Measurements from ENCODE around the gene FUT9. TPM values are rescaled to one million over a fixed set of nuclear protein-coding genes. Genes with fewer than 3 reads are reported as not detected.
A peak's percentile ranks its signal among the peaks of the same experiment; 100 is the strongest.

The FUT9 gene
- polyA plus RNA-seq, 4 donors, result 0.05 to 6.5 (median 4.4) TPM

- DNase-seq (ENCODE audit: low read depth in 4 of 4, low spot score in 3 of 4), result no peak
These were observed 149.0 kb downstream of the FUT9 start for GRCh38 chr6:96164802-96165201.

GRCh38 chr6:96171112-96171511 lies 155.3 kb downstream of the FUT9 start:
- no peak for DNase-seq (ENCODE audit: low read depth in 4 of 4, low spot score in 3 of 4)

- no peak for DNase-seq (ENCODE audit: low read depth in 4 of 4, low spot score in 3 of 4)
These were observed 169.0 kb downstream of the FUT9 start for GRCh38 chr6:96184798-96185197.

- no peak for DNase-seq (ENCODE audit: low read depth in 4 of 4, low spot score in 3 of 4)
These were observed 170.3 kb downstream of the FUT9 start for GRCh38 chr6:96186094-96186493.

- DNase-seq (ENCODE audit: low read depth in 4 of 4, low spot score in 3 of 4), result peak in 1 of 4 donors; percentile 3
These were observed 170.9 kb downstream of the FUT9 start for GRCh38 chr6:96186516-96187195.

- no peak for DNase-seq (ENCODE audit: low read depth in 4 of 4, low spot score in 3 of 4)
These were observed 178.9 kb downstream of the FUT9 start for GRCh38 chr6:96194675-96195074.

- DNase-seq (ENCODE audit: low read depth in 4 of 4, low spot score in 3 of 4), result no peak
These were observed 179.5 kb downstream of the FUT9 start for GRCh38 chr6:96195272-96195671.

GRCh38 chr6:96196633-96197032 lies 180.9 kb downstream of the FUT9 start:
- DNase-seq (ENCODE audit: low read depth in 4 of 4, low spot score in 3 of 4), result no peak

- DNase-seq (ENCODE audit: low read depth in 4 of 4, low spot score in 3 of 4), result no peak
These were observed 181.5 kb downstream of the FUT9 start for GRCh38 chr6:96197241-96197640.

GRCh38 chr6:96202571-96202970 lies 186.8 kb downstream of the FUT9 start:
- DNase-seq (ENCODE audit: low read depth in 4 of 4, low spot score in 3 of 4), result no peak

GRCh38 chr6:96211341-96211740 lies 195.6 kb downstream of the FUT9 start:
- DNase-seq (ENCODE audit: low read depth in 4 of 4, low spot score in 3 of 4), result no peak

- DNase-seq (ENCODE audit: low read depth in 4 of 4, low spot score in 3 of 4), result no peak
These were observed 196.3 kb downstream of the FUT9 start for GRCh38 chr6:96212066-96212465.

- no peak for DNase-seq (ENCODE audit: low read depth in 4 of 4, low spot score in 3 of 4)
These were observed 198.0 kb downstream of the FUT9 start for GRCh38 chr6:96213784-96214183.

GRCh38 chr6:96223695-96224094 lies 207.9 kb downstream of the FUT9 start:
- no peak for DNase-seq (ENCODE audit: low read depth in 4 of 4, low spot score in 3 of 4)

GRCh38 chr6:96227135-96227534 lies 211.4 kb downstream of the FUT9 start:
- no peak for DNase-seq (ENCODE audit: low read depth in 4 of 4, low spot score in 3 of 4)

- DNase-seq (ENCODE audit: low read depth in 4 of 4, low spot score in 3 of 4), result no peak
These were observed 218.7 kb downstream of the FUT9 start for GRCh38 chr6:96234444-96234843.

- no peak for DNase-seq (ENCODE audit: low read depth in 4 of 4, low spot score in 3 of 4)
These were observed 220.2 kb downstream of the FUT9 start for GRCh38 chr6:96235927-96236326.

GRCh38 chr6:96236471-96236870 lies 220.7 kb downstream of the FUT9 start:
- no peak for DNase-seq (ENCODE audit: low read depth in 4 of 4, low spot score in 3 of 4)

GRCh38 chr6:96237638-96238347 lies 222.0 kb downstream of the FUT9 start:
- DNase-seq (ENCODE audit: low read depth in 4 of 4, low spot score in 3 of 4), result no peak

- no peak for DNase-seq (ENCODE audit: low read depth in 4 of 4, low spot score in 3 of 4)
These were observed 230.8 kb downstream of the FUT9 start for GRCh38 chr6:96246563-96246962.

- no peak for DNase-seq (ENCODE audit: low read depth in 4 of 4, low spot score in 3 of 4)
These were observed 234.0 kb downstream of the FUT9 start for GRCh38 chr6:96249755-96250154.

GRCh38 chr6:96257751-96258150 lies 242.0 kb downstream of the FUT9 start:
- DNase-seq (ENCODE audit: low read depth in 4 of 4, low spot score in 3 of 4), result no peak

Measured in left renal pelvis (tissue), 4 donors.